GM23248 (cell line): ENCODE measurements around the gene USE1. TPM values are rescaled to one million over a fixed set of nuclear protein-coding genes. Genes with fewer than 3 reads are reported as not detected.

ENCODE experiments used
- DNase-seq: peaks from one replicate; pipeline ENCODE4 v3.0.0-alpha.2; 2015
- H2AFZ ChIP-seq: fragments of 200-600 bp; sonication (generic); 2 replicates; pipeline ENCODE4 v1.6.1; 2016; ENCODE audit warnings: antibody characterized with exemption
- H3F3A ChIP-seq: fragments of 200-600 bp; sonication (generic); 2 replicates; pipeline ENCODE4 v1.6.1; 2016; ENCODE audit warnings: mild to moderate bottlenecking, antibody characterized with exemption, mixed run types; ENCODE audit not compliant: insufficient read depth
- H3K27ac ChIP-seq: fragments of 200-600 bp; sonication (generic); 2 replicates; pipeline ENCODE4 v1.5.1; 2016; ENCODE audit warnings: mild to moderate bottlenecking
- H3K27me3 ChIP-seq: fragments of 200-600 bp; sonication (generic); replicated peaks from 2 replicates; pipeline ENCODE4 v1.6.1; 2016; ENCODE audit warnings: mild to moderate bottlenecking; ENCODE audit not compliant: insufficient read depth
- H3K36me3 ChIP-seq: fragments of 200-600 bp; sonication (generic); 2 replicates; pipeline ENCODE4 v1.6.1; 2016; ENCODE audit warnings: low read depth, mild to moderate bottlenecking
- H3K4me1 ChIP-seq: fragments of 200-600 bp; sonication (generic); 2 replicates; pipeline ENCODE4 v1.6.1; 2016; ENCODE audit warnings: mild to moderate bottlenecking; ENCODE audit not compliant: insufficient read depth
- H3K4me2 ChIP-seq: fragments of 200-600 bp; sonication (generic); one replicate; pipeline ENCODE4 v1.6.1; 2016; ENCODE audit warnings: mild to moderate bottlenecking; ENCODE audit not compliant: unreplicated experiment
- H3K4me3 ChIP-seq: fragments of 200-600 bp; sonication (generic); 2 replicates; pipeline ENCODE4 v1.5.1; 2016; ENCODE audit warnings: mild to moderate bottlenecking
- H3K79me2 ChIP-seq: fragments of 200-600 bp; sonication (generic); 2 replicates; pipeline ENCODE4 v1.6.1; 2016; ENCODE audit warnings: mild to moderate bottlenecking; ENCODE audit not compliant: insufficient read depth
- H3K9ac ChIP-seq: fragments of 200-600 bp; sonication (generic); 2 replicates; pipeline ENCODE4 v1.6.1; 2016; ENCODE audit warnings: mild to moderate bottlenecking
- H3K9me2 ChIP-seq: fragments of 200-600 bp; sonication (generic); 2 replicates; pipeline ENCODE4 v1.6.1; 2016; ENCODE audit warnings: mixed run types, mild to moderate bottlenecking, moderate library complexity; ENCODE audit not compliant: insufficient read depth
- H3K9me3 ChIP-seq: fragments of 200-600 bp; sonication (generic); one replicate; pipeline ENCODE4 v1.6.1; 2017; ENCODE audit warnings: low read depth
- H4K20me1 ChIP-seq: fragments of 200-600 bp; sonication (generic); 2 replicates; pipeline ENCODE4 v1.6.0; 2016; ENCODE audit not compliant: insufficient read depth
- EZH2 ChIP-seq: fragments of 200-600 bp; sonication (generic); IDR thresholded peaks from 2 replicates; pipeline ENCODE4 v1.6.1; 2018; ENCODE audit warnings: antibody characterized with exemption, mild to moderate bottlenecking; ENCODE audit not compliant: insufficient read depth, poor library complexity, severe bottlenecking
- EZH2phosphoT487 ChIP-seq: fragments of 200-600 bp; sonication (generic); IDR thresholded peaks from 2 replicates; pipeline ENCODE4 v1.6.1; 2018; ENCODE audit warnings: antibody characterized with exemption, moderate library complexity, mild to moderate bottlenecking, low read depth; ENCODE audit not compliant: insufficient read depth
- WGBS, 2 experiments: methylation state at CpG; one replicate each; pipeline ENCODE4 v1.1.6; 2015 to 2017; ENCODE audit warnings: low lambda C conversion rate in 2 of 2, low coverage in 1 of 2; ENCODE audit errors: missing lambda C conversion rate in 2 of 2; 5-methylcytosine and 5-hydroxymethylcytosine counted together
- in situ Hi-C: fragments of 300-500 bp; cut with MboI; formaldehyde crosslinking; loops from 2 replicates; pipeline ENCODE4 v1.15.0; 2020
- polyA plus RNA-seq: library from polyadenylated mRNA; unstranded; fragments of >200 nt; fragmentation: Nextera tagmentation; extraction: Ambion mirVana; gene quantifications from 2 replicates; pipeline ENCODE4 v1.2.1, GENCODE V29; 2016
- total RNA-seq: library from RNA; depleted of rRNA; stranded (reverse); fragments of >200 nt; shearing (Covaris generic); gene quantifications from 2 replicates; pipeline ENCODE4 v1.2.3, GENCODE V29; 2014; rRNA removed

USE1 gene, protein sequence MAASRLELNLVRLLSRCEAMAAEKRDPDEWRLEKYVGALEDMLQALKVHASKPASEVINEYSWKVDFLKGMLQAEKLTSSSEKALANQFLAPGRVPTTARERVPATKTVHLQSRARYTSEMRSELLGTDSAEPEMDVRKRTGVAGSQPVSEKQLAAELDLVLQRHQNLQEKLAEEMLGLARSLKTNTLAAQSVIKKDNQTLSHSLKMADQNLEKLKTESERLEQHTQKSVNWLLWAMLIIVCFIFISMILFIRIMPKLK
- 13.2 and 29.0 TPM in 2 replicates for total RNA-seq
- polyA plus RNA-seq, result 29.6 and 32.3 TPM in 2 replicates

DNA sequence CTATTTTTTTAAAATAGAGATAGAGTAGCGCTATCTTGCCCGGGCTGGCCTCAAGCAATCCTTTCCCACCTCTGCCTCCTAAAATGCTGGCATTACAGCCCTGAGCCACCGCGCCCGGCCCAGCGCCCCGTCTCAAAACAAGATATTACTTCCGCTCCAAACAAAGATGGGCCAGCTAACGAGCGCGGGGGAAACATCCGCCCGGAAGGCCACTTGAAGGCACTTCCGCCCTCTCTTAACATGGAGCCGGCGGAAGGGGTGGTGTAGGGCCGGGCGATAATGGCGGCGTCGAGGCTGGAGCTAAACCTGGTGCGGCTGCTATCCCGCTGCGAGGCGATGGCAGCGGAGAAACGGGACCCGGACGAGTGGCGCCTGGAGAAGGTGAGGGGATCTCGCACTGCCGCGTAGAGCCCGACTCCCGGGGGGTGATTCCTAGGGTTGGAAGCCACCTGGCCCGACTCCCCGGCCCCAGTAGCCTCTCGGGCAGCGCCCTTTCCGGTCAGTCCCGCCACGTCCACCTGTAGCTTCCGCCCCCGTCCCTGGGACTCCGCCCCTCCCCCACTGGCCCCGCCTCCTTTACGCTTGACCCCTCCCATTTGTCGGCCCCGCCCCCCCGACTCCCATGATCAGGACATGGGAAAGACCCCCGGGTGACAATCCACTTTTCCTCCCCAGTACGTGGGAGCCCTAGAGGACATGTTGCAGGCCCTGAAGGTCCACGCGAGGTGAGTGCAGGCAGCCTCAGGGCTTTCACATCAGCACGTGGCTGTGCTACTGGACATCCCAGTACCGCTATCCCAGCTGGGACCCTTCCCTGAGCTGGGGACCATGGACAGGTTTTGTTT lies at the start of gene USE1:
USE1 (plus strand) TSS at position 231 of the 845 bp plus-strand sequence; CDS start at position 280, 49 bp downstream.
- H2AFZ ChIP-seq, result peak within 1 kb of the TSS; percentile 80
- no peaks in the 10 kb centered on the region for H3K9me3 ChIP-seq
- H3K9me2 ChIP-seq, result no peaks in the 10 kb centered on the region
- H3K27ac ChIP-seq, result peak within 1 kb of the TSS; percentile 81
- peaks cover 11% of the 10 kb centered on the region for H3K4me1 ChIP-seq
- peak; percentile 98 for DNase-seq
- H3K79me2 ChIP-seq, result 0 out of 2 replicates have a peak, but pooled peaks cover 5% of the 10 kb centered on the region
- no peaks in the 10 kb centered on the region for H3K27me3 ChIP-seq
- TF ChIP-seq EZH2phosphoT487 (no peak), EZH2 (no peak)
- H4K20me1 ChIP-seq, result no peaks in the 10 kb centered on the region
- peaks cover 15% of the 10 kb centered on the region; the same call in 1 of the 2 replicates for H3K36me3 ChIP-seq
- 0 out of 2 replicates have a peak, but pooled peaks cover 4% of the 10 kb centered on the region for H3F3A ChIP-seq
- in situ Hi-C loops, result no loop called here
- H3K9ac ChIP-seq, result peak within 1 kb of the TSS; percentile 88
- H3K4me2 ChIP-seq, result peak within 1 kb of the TSS; percentile 76
- H3K4me3 ChIP-seq, result peak within 1 kb of the TSS; percentile 79
- 6 to 9% methylated on average over 40 to 50 of the region's 56 CpGs for WGBS, 2 experiments

DNA sequence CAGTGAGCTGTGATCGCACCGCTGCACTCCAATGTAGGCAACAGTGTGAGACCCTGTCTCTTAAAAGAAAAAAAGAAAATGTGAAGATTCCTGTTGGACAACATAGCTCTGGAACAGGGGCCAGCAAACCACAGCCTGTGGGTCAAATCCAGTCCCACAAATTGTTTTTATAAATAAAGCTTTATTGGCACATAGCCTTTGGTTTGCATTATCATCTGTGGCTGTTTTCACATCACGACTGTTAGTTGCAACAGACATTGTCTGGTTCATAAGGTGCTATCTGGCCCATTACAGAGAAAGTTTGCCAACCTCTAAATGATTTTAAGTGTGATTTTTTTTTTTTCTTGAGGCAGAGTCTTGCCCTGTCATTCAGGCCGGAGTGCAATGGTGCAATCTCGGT lies 49.4 kb upstream of the USE1 start:
- Histone ChIP-seq H3K4me3 (no peak overlapping the region), H3K27me3 (no peaks in the 10 kb centered on the region), H4K20me1 (no peaks in the 10 kb centered on the region), H3K27ac (no peak overlapping the region), H2AFZ (no peak overlapping the region), H3K4me2 (no peak overlapping the region), H3K79me2 (peaks cover 12% of the 10 kb centered on the region; the same call in 1 of the 2 replicates), H3K36me3 (peaks cover 70% of the 10 kb centered on the region), H3K4me1 (no peaks in the 10 kb centered on the region), H3K9me2 (no peaks in the 10 kb centered on the region), H3K9me3 (no peaks in the 10 kb centered on the region), H3F3A (peaks cover 3% of the 10 kb centered on the region), H3K9ac (no peak overlapping the region)
- 95 to 99% methylated on average over 5 of the region's 5 CpGs for WGBS, 2 experiments
- no peak for TF ChIP-seq EZH2
- TF ChIP-seq EZH2phosphoT487, result no peak
- in situ Hi-C loops, result no loop called here
- DNase-seq, result no peak

DNA sequence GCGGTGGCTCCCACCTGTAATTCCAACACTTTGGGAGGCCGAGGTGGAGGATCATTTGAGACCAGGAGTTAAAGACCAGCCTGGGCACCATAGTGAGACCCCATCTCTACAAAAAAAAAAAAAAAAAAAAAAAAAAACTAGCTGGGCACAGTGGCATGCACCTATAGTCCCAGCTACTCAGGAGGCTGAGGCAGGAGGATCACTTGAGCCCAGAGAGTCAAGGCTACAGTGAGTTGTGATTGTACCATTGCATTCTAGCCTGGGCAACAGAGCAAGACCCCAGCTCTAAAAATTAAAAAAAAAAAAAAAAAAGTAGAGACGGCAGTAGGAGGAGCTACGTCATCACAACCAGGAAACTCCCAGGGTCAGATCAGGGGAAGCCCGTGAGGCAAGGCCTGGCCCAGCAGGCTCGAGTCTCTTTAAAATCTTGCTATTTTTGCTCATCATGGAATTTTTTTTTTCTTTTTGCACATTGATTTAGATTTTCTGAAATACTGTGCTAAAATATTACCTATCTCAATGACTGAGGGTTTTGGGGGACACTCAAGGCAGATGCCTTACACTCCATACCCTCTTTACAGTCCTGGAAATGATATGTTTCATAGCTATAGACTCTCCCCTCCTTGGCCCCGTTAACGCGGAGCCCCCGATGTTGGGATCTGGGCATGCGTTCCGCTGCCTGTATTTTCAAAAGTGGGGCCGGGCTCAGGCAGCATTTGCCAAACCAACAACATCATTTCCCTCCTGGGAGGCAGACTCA lies 44.4 kb upstream of the USE1 start:
- H4K20me1 ChIP-seq, result no peaks in the 10 kb centered on the region
- H3K27ac ChIP-seq, result no peak overlapping the region
- no peaks in the 10 kb centered on the region for H3K27me3 ChIP-seq
- H3K4me1 ChIP-seq, result peaks cover 8% of the 10 kb centered on the region; the same call in 1 of the 2 replicates
- peaks cover 5% of the 10 kb centered on the region; the same call in 1 of the 2 replicates for H3K79me2 ChIP-seq
- peak; percentile 37 for DNase-seq
- no peak overlapping the region for H2AFZ ChIP-seq
- peaks cover 49% of the 10 kb centered on the region for H3K36me3 ChIP-seq
- TF ChIP-seq EZH2phosphoT487 (no peak), EZH2 (no peak)
- no peaks in the 10 kb centered on the region for H3K9me2 ChIP-seq
- WGBS, 2 experiments, result 77% methylated on average over 13 of the region's 13 CpGs
- peaks cover 3% of the 10 kb centered on the region; the same call in 1 of the 2 replicates for H3F3A ChIP-seq
- H3K4me3 ChIP-seq, result no peak overlapping the region
- in situ Hi-C loops, result no loop called here
- no peaks in the 10 kb centered on the region for H3K9me3 ChIP-seq
- no peak overlapping the region for H3K9ac ChIP-seq
- H3K4me2 ChIP-seq, result no peak overlapping the region

DNA sequence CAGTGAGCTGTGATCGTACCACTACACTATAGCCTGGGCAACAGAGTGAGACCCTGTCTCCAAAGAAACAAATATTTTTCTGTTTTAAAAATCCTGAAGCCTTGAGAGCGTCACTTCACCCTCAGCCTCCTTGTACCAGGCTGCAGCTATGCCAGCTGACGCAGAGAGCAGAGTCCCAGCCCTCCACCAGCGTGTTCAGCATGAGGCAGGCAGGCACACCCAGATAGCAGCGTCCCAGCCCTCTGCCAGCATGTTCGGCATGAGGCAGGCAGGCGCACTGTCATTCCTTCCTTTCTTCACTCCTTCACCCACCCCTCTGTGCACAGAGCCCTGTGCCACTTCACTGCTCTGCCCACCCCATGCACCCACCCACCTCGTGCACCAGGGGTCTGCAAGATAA lies 43.3 kb upstream of the USE1 start:
- Histone ChIP-seq H2AFZ (no peak overlapping the region), H3F3A (no peaks in the 10 kb centered on the region), H3K79me2 (no peaks in the 10 kb centered on the region), H3K4me3 (no peak overlapping the region), H3K4me1 (peaks cover 8% of the 10 kb centered on the region; the same call in 1 of the 2 replicates), H3K27ac (no peak overlapping the region), H3K9ac (no peak overlapping the region), H3K9me2 (no peaks in the 10 kb centered on the region), H4K20me1 (no peaks in the 10 kb centered on the region), H3K4me2 (no peak overlapping the region), H3K27me3 (no peaks in the 10 kb centered on the region), H3K36me3 (peaks cover 44% of the 10 kb centered on the region), H3K9me3 (no peaks in the 10 kb centered on the region)
- TF ChIP-seq EZH2phosphoT487 (no peak), EZH2 (no peak)
- in situ Hi-C loops, result no loop called here
- no peak for DNase-seq
- WGBS, 2 experiments, result 94 to 98% methylated on average over 7 to 8 of the region's 8 CpGs
